Measurements from ENCODE around the gene TNS1. TPM values are rescaled to one million over a fixed set of nuclear protein-coding genes. Genes with fewer than 3 reads are reported as not detected.

The TNS1 gene
- total RNA-seq, 1 experiment from 2014 or later = 0.49 TPM

DNA sequence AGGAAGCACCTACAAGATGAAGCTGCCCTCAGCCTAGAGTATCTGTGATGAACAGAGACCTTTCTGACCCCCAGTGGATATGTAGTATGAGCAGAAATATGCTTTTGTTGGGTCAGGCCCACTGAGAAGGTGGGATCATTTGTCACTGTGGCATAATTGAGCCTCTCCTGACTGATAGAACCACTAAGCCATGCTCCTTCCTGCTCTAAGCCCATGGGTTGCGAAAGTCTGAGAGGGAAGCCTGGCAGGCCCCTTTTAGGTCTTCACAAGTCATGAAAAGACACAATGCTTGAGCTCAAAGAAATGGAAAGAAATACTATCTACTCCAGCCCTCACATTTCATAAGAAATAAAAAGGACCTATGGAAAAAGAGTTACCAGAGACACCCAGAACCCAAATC is 127.7 kb downstream of the TNS1 start:
- intact Hi-C loops (cut with micrococcal nuclease; ENCODE audit: unreplicated experiment) = no loop called here
- Histone ChIP-seq H3K27me3 (ENCODE audit: control insufficient read depth, insufficient read depth, low read length) (no peaks in the 10 kb centered on the region; the same call in 1 of the 2 replicates), H3K4me1 (ENCODE audit: control insufficient read depth, insufficient read depth, low read length) (no peaks in the 10 kb centered on the region), H3K36me3 (ENCODE audit: control insufficient read depth, insufficient read depth, low read length) (no peaks in the 10 kb centered on the region), H3K4me3 (ENCODE audit: low read depth in 2 of 2, low read length in 2 of 2) (no peak overlapping the region), H3K27ac (ENCODE audit: low read length) (no peak overlapping the region), H3K9me3 (ENCODE audit: control insufficient read depth, insufficient read depth, low read depth, low read length) (no peaks in the 10 kb centered on the region)
- DNase-seq (ENCODE audit: low read depth, low spot score) = no peak
- in situ Hi-C loops (cut with HindIII; ENCODE audit: low pct_unique_long_range_greater_than_20kb, low sequenced_read_pairs) = no loop called here
- CTCF ChIA-PET = no interaction called here
- no peak for ATAC-seq
- no TSS peak for BruUV-seq (replicated peaks)
- TF ChIP-seq, protein P1, sequence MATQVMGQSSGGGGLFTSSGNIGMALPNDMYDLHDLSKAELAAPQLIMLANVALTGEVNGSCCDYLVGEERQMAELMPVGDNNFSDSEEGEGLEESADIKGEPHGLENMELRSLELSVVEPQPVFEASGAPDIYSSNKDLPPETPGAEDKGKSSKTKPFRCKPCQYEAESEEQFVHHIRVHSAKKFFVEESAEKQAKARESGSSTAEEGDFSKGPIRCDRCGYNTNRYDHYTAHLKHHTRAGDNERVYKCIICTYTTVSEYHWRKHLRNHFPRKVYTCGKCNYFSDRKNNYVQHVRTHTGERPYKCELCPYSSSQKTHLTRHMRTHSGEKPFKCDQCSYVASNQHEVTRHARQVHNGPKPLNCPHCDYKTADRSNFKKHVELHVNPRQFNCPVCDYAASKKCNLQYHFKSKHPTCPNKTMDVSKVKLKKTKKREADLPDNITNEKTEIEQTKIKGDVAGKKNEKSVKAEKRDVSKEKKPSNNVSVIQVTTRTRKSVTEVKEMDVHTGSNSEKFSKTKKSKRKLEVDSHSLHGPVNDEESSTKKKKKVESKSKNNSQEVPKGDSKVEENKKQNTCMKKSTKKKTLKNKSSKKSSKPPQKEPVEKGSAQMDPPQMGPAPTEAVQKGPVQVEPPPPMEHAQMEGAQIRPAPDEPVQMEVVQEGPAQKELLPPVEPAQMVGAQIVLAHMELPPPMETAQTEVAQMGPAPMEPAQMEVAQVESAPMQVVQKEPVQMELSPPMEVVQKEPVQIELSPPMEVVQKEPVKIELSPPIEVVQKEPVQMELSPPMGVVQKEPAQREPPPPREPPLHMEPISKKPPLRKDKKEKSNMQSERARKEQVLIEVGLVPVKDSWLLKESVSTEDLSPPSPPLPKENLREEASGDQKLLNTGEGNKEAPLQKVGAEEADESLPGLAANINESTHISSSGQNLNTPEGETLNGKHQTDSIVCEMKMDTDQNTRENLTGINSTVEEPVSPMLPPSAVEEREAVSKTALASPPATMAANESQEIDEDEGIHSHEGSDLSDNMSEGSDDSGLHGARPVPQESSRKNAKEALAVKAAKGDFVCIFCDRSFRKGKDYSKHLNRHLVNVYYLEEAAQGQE (IDR thresholded peaks at IDR 0.05; ENCODE audit: insufficient read depth in 1 of 2, low read depth in 2 of 2, low read length in 1 of 2) = no peak
- TF ChIP-seq TCF7L2 (IDR thresholded peaks at IDR 0.05; ENCODE audit: low read depth, low read length) = no peak
- TF ChIP-seq POLR2AphosphoS5 (IDR thresholded peaks at IDR 0.05; ENCODE audit: low read depth, low read length) = no peak
- TF ChIP-seq, protein P2, sequence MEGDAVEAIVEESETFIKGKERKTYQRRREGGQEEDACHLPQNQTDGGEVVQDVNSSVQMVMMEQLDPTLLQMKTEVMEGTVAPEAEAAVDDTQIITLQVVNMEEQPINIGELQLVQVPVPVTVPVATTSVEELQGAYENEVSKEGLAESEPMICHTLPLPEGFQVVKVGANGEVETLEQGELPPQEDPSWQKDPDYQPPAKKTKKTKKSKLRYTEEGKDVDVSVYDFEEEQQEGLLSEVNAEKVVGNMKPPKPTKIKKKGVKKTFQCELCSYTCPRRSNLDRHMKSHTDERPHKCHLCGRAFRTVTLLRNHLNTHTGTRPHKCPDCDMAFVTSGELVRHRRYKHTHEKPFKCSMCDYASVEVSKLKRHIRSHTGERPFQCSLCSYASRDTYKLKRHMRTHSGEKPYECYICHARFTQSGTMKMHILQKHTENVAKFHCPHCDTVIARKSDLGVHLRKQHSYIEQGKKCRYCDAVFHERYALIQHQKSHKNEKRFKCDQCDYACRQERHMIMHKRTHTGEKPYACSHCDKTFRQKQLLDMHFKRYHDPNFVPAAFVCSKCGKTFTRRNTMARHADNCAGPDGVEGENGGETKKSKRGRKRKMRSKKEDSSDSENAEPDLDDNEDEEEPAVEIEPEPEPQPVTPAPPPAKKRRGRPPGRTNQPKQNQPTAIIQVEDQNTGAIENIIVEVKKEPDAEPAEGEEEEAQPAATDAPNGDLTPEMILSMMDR (IDR thresholded peaks at IDR 0.05) = no peak
- no peak for TF ChIP-seq SIN3A (IDR thresholded peaks at IDR 0.05; ENCODE audit: borderline replicate concordance, insufficient read depth, low read depth, low read length)
- POLR2A ChIA-PET = no interaction called here

DNA sequence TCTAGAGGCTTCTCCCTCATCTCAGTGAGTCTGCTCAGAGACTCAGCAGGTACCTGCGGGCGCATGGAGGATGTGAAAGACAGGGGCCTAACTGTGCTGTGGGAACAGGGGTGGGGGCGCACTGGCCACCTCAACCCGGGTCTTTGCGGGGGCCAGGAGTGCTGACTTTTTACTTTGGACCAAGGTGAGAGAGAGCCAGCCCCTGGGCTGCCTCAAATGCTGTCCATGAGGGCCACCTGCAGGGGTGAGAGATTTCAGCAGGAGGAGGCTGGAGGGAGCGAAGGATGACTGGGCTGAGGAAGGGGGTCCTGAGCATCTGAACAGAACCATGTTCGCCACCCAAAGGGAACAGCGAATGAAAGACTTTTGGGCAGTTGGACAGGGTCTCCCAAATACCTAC is 129.4 kb downstream of the TNS1 start:
- no peaks in the 10 kb centered on the region for H3K9me3 ChIP-seq (ENCODE audit: control insufficient read depth, insufficient read depth, low read depth, low read length)
- DNase-seq (ENCODE audit: low read depth, low spot score) (no peak), ATAC-seq (no peak)
- H3K36me3 ChIP-seq (ENCODE audit: control insufficient read depth, insufficient read depth, low read length) = no peaks in the 10 kb centered on the region
- H3K4me1 ChIP-seq (ENCODE audit: control insufficient read depth, insufficient read depth, low read length) = no peaks in the 10 kb centered on the region
- intact Hi-C loops (cut with micrococcal nuclease; ENCODE audit: unreplicated experiment) (no loop called here), in situ Hi-C loops (cut with HindIII; ENCODE audit: low pct_unique_long_range_greater_than_20kb, low sequenced_read_pairs) (no loop called here)
- TF ChIP-seq, protein P2 (IDR thresholded peaks at IDR 0.05) = no peak
- TF ChIP-seq SIN3A (IDR thresholded peaks at IDR 0.05; ENCODE audit: borderline replicate concordance, insufficient read depth, low read depth, low read length) = no peak
- TF ChIP-seq POLR2AphosphoS5 (IDR thresholded peaks at IDR 0.05; ENCODE audit: low read depth, low read length) = no peak
- TF ChIP-seq, protein P1 (IDR thresholded peaks at IDR 0.05; ENCODE audit: insufficient read depth in 1 of 2, low read depth in 2 of 2, low read length in 1 of 2) = no peak
- TF ChIP-seq TCF7L2 (IDR thresholded peaks at IDR 0.05; ENCODE audit: low read depth, low read length) = no peak
- H3K4me3 ChIP-seq (ENCODE audit: low read depth in 2 of 2, low read length in 2 of 2) = no peak overlapping the region
- CTCF ChIA-PET = no interaction called here
- H3K27me3 ChIP-seq (ENCODE audit: control insufficient read depth, insufficient read depth, low read length) = no peaks in the 10 kb centered on the region; the same call in 1 of the 2 replicates
- no TSS peak for BruUV-seq (replicated peaks)
- H3K27ac ChIP-seq (ENCODE audit: low read length) = no peak overlapping the region
- POLR2A ChIA-PET = no interaction called here

Data from Panc1 (cell line).